DND-41 (cell line): ENCODE results near the gene SOX13.

Source experiments
- ATAC-seq: fragments of 200-7000 bp; cut with Tn5 transposase; 3 replicates; pipeline ENCODE4 v1.9.1; 2021; ENCODE audit warnings: low read depth; ENCODE audit not compliant: insufficient read depth
- DNase-seq: peaks from one replicate; pipeline ENCODE4 v3.0.0-alpha.2; 2020
- H2AFZ ChIP-seq: 2 replicates; pipeline ENCODE4 v1.6.0; 2012; ENCODE audit warnings: low read depth, low read length
- H3K27ac ChIP-seq: 2 replicates; pipeline ENCODE4 v1.5.1; 2012; ENCODE audit warnings: low read length, inconsistent platforms
- H3K27me3 ChIP-seq: fragments of 200-600 bp; sonication (generic); 2 replicates; pipeline ENCODE4 v1.6.0; 2012; ENCODE audit warnings: low read length, mild to moderate bottlenecking, inconsistent platforms; ENCODE audit not compliant: insufficient read depth, poor library complexity
- H3K36me3 ChIP-seq: 2 replicates; pipeline ENCODE4 v1.5.1; 2012; ENCODE audit warnings: low read length, inconsistent platforms; ENCODE audit not compliant: insufficient read depth
- H3K4me1 ChIP-seq: 2 replicates; pipeline ENCODE4 v1.5.1; 2012; ENCODE audit warnings: mild to moderate bottlenecking, low read length; ENCODE audit not compliant: insufficient read depth
- H3K4me2 ChIP-seq: 2 replicates; pipeline ENCODE4 v1.6.0; 2012; ENCODE audit warnings: mild to moderate bottlenecking, moderate library complexity, low read length, inconsistent platforms; ENCODE audit not compliant: insufficient read depth
- H3K4me3 ChIP-seq, 2 experiments: fragments of 200-600 bp in 1 of 2; shearing (Covaris generic) in 1 of 2; 2 replicates each; pipeline ENCODE4 v1.5.1; 2012 to 2016; ENCODE audit warnings: inconsistent platforms in 2 of 2, low read length in 2 of 2, mild to moderate bottlenecking in 2 of 2, low read depth in 1 of 2, moderate library complexity in 1 of 2
- H3K79me2 ChIP-seq: 2 replicates; pipeline ENCODE4 v1.6.0; 2012; ENCODE audit warnings: low read length, inconsistent platforms; ENCODE audit not compliant: insufficient read depth
- H3K9ac ChIP-seq: 2 replicates; pipeline ENCODE4 v1.6.0; 2012; ENCODE audit warnings: low read depth, mild to moderate bottlenecking, inconsistent platforms, low read length, moderate library complexity
- H3K9me3 ChIP-seq: 2 replicates; pipeline ENCODE4 v1.5.1; 2012; ENCODE audit warnings: low read length, moderate library complexity, mild to moderate bottlenecking, inconsistent platforms; ENCODE audit not compliant: insufficient read depth, severe bottlenecking
- H4K20me1 ChIP-seq: 2 replicates; pipeline ENCODE4 v1.6.0; 2012; ENCODE audit warnings: low read length; ENCODE audit not compliant: insufficient read depth
- EZH2 ChIP-seq: IDR thresholded peaks from 3 replicates; pipeline ENCODE4 v1.6.1; 2012; ENCODE audit warnings: borderline replicate concordance, low read depth, mild to moderate bottlenecking, moderate library complexity, low read length, inconsistent platforms; ENCODE audit not compliant: severe bottlenecking
- TF ChIP-seq, protein P1 (sequence below): IDR thresholded peaks from 2 replicates; pipeline ENCODE4 v1.5.1; 2012; ENCODE audit warnings: borderline replicate concordance, low read length, moderate library complexity, mild to moderate bottlenecking; ENCODE audit not compliant: poor library complexity, severe bottlenecking; ENCODE audit errors: extremely low read depth

The SOX13 gene

DNA sequence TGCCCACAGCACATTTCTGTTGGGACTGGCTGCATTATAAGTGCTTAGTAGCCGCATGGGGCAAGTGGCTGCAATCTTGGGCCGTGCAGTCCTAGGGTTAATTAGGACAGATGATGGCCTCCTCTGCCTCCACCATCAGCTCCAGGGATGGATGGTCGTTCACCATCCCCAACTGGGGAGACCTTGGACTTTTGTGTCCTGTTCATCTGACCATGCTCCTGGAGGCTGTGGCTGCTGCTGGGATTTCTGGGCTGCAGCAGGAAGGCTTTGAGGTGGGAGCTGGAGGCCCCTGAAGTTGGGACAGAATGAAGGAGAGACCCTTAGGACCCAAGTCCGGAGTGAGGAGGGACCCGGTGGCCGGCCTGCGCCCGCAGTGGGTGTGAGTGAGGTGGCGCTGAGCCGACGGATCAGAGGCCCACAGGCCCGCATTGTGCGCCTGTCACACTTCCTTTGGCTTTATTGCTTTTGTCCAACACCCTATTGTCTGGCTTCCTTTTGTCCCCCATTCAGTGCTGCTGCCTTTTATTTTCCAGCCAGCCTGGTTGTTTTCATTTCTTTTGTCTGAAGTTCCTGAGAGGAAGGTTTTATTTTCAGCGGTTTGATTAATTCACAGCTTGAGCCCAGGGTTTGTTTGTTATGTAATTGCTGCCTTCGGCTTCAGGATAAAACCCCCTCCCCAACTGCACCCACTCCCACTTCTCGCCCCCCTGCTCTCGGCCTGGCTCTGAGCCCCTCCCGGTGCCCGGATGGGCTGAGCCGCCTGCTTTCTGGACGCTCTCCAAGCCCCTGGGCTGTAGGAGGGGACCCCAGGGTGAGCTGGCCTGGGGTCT is 35.6 kb downstream of the SOX13 start:
- no peaks in the 10 kb centered on the region for H4K20me1 ChIP-seq
- no peaks in the 10 kb centered on the region for H3K79me2 ChIP-seq
- H3K4me1 ChIP-seq: peaks cover 15% of the 10 kb centered on the region
- no peaks in the 10 kb centered on the region for H3K9me3 ChIP-seq
- H3K4me2 ChIP-seq: no peak overlapping the region
- H3K9ac ChIP-seq: no peak overlapping the region
- TF ChIP-seq, protein P1, sequence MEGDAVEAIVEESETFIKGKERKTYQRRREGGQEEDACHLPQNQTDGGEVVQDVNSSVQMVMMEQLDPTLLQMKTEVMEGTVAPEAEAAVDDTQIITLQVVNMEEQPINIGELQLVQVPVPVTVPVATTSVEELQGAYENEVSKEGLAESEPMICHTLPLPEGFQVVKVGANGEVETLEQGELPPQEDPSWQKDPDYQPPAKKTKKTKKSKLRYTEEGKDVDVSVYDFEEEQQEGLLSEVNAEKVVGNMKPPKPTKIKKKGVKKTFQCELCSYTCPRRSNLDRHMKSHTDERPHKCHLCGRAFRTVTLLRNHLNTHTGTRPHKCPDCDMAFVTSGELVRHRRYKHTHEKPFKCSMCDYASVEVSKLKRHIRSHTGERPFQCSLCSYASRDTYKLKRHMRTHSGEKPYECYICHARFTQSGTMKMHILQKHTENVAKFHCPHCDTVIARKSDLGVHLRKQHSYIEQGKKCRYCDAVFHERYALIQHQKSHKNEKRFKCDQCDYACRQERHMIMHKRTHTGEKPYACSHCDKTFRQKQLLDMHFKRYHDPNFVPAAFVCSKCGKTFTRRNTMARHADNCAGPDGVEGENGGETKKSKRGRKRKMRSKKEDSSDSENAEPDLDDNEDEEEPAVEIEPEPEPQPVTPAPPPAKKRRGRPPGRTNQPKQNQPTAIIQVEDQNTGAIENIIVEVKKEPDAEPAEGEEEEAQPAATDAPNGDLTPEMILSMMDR: no peak
- no peak for TF ChIP-seq EZH2
- no peaks in the 10 kb centered on the region for H3K27me3 ChIP-seq
- H3K4me3 ChIP-seq: no peak overlapping the region
- no peak overlapping the region for H3K27ac ChIP-seq
- H2AFZ ChIP-seq: no peak overlapping the region
- no peak for ATAC-seq
- DNase-seq: no peak
- no peaks in the 10 kb centered on the region for H3K36me3 ChIP-seq

DNA sequence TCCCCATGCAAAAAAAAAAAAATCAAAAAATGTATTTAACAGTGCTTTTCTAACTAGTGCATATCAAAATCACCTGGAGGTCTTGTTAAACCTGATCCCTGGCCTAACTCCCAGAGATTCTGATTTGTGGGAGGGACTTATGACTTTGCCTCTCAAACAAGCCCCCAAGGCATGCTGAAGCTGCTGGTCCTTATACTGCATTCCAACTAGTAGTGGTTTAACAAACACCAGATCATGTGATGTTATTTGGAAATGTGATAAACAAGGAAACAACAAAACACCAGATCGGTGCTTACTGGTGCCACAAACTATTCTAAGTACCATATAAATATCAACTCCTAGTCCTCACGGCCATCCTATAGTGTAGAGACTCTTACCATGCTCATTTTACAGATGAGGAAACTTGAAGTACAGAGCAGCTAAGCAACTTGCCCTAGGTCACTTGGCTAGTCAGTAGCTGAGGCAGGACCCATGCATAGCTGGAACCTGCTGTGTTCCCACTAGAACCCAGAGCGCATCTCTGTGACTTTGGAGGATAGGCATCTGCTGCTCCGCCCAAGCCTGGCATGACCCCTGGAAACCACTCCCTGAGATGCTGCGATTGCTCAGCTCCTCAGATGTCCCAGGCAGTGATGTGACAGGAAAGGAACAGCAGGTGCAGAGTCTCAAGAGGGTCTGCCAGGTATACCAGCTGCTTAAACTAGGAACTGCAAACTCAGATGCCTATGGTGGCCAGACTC is 38.1 kb downstream of the SOX13 start:
- H2AFZ ChIP-seq: no peak overlapping the region
- H3K9me3 ChIP-seq: no peaks in the 10 kb centered on the region
- H3K79me2 ChIP-seq: no peaks in the 10 kb centered on the region
- H4K20me1 ChIP-seq: no peaks in the 10 kb centered on the region
- ATAC-seq (no peak), DNase-seq (no peak)
- H3K4me3 ChIP-seq: no peak overlapping the region
- no peak overlapping the region for H3K4me2 ChIP-seq
- no peak overlapping the region for H3K9ac ChIP-seq
- no peak overlapping the region for H3K27ac ChIP-seq
- no peaks in the 10 kb centered on the region for H3K27me3 ChIP-seq
- no peaks in the 10 kb centered on the region for H3K36me3 ChIP-seq
- TF ChIP-seq EZH2: no peak
- H3K4me1 ChIP-seq: no peaks in the 10 kb centered on the region

DNA sequence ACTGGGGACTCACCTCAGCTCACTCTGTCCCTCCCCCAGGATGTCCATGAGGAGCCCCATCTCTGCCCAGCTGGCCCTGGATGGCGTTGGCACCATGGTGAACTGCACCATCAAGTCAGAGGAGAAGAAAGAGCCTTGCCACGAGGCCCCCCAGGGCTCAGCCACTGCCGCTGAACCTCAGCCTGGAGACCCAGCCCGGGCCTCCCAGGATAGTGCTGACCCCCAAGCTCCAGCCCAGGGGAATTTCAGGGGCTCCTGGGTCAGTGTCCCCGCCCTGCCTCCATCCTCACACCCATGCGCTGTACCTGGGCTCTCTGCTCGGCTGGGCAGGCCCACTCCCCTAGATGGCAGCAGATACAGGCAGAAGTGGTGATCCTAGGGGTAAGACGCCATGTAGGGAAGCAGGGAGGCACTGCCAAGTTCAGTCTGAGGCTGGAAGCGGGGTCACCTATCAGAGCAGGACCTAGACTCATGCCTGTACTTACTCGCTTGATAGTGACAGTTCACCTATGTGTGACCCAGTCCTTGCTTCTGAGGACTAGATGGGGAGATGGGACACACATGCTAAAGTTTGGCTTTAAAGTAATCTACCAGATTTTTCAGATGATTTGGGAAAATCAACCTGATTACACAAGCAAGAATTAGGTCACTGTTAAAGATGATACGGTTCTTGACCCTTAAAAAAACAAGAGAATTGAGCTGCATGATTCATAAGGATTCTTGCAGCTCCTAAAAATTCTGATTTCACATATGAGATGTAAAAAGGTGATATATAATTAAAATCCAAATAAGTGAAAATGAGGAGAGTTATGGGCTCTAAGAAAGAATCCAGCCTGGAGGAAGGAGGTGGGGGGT is 40.2 kb downstream of the SOX13 start:
- no peak for TF ChIP-seq EZH2
- TF ChIP-seq, protein P1: peak; percentile 10
- no peaks in the 10 kb centered on the region for H3K4me1 ChIP-seq
- H3K4me3 ChIP-seq: no peak overlapping the region
- H3K4me2 ChIP-seq: no peak overlapping the region
- no peak overlapping the region for H3K27ac ChIP-seq
- H3K9ac ChIP-seq: no peak overlapping the region
- H3K79me2 ChIP-seq: no peaks in the 10 kb centered on the region
- no peaks in the 10 kb centered on the region for H3K27me3 ChIP-seq
- H4K20me1 ChIP-seq: no peaks in the 10 kb centered on the region
- no peaks in the 10 kb centered on the region for H3K9me3 ChIP-seq
- DNase-seq (no peak), ATAC-seq (no peak)
- no peaks in the 10 kb centered on the region for H3K36me3 ChIP-seq
- no peak overlapping the region for H2AFZ ChIP-seq
